GM12874 (cell line): ENCODE results near the gene HERC5.

Source experiments
- TF ChIP-seq, protein P1 (sequence below): IDR thresholded peaks from 2 replicates; pipeline ENCODE4 v1.5.1; 2011; ENCODE audit warnings: low read depth, mild to moderate bottlenecking, control low read depth, low read length, moderate library complexity; ENCODE audit not compliant: insufficient read depth

Gene HERC5

DNA sequence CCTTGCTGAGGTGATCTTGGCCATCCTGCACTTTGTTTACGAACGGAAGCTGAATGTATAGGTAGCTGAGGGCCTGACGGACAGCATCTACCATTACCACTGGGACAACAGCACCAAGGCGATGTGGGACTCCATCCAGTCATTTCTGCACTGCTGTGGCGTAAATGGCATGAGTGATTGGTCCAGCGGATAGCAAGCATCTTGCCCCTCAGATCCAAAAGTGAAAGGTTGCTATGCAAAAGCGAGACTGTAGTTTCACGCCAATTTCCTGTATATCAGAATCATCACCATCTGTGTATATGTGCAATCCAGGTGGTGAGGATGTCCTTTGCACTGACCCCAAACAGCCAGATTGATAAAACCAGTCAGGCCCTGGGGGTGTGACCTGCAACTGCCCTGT lies 70.9 kb downstream of the HERC5 start:
- TF ChIP-seq, protein P1, sequence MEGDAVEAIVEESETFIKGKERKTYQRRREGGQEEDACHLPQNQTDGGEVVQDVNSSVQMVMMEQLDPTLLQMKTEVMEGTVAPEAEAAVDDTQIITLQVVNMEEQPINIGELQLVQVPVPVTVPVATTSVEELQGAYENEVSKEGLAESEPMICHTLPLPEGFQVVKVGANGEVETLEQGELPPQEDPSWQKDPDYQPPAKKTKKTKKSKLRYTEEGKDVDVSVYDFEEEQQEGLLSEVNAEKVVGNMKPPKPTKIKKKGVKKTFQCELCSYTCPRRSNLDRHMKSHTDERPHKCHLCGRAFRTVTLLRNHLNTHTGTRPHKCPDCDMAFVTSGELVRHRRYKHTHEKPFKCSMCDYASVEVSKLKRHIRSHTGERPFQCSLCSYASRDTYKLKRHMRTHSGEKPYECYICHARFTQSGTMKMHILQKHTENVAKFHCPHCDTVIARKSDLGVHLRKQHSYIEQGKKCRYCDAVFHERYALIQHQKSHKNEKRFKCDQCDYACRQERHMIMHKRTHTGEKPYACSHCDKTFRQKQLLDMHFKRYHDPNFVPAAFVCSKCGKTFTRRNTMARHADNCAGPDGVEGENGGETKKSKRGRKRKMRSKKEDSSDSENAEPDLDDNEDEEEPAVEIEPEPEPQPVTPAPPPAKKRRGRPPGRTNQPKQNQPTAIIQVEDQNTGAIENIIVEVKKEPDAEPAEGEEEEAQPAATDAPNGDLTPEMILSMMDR = no peak

DNA sequence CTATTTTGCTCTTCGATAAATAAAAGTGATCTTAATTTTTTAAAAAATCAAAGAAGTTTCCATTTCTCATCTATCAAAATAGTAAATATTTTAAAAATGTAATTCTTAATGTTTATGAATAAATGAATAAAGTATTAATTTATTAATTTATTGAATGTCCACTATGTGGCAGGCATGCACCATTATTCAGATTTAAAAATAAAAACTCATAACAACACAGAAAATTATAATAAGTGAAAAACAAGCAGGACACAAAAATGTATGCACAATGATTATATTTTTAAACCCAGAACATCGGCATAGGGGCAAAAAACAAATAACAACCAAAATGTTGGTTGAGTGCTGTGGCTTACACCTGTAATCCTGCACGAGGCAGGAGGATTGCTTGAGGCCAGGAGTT lies 71.9 kb downstream of the HERC5 start:
- TF ChIP-seq, protein P1 = no peak

DNA sequence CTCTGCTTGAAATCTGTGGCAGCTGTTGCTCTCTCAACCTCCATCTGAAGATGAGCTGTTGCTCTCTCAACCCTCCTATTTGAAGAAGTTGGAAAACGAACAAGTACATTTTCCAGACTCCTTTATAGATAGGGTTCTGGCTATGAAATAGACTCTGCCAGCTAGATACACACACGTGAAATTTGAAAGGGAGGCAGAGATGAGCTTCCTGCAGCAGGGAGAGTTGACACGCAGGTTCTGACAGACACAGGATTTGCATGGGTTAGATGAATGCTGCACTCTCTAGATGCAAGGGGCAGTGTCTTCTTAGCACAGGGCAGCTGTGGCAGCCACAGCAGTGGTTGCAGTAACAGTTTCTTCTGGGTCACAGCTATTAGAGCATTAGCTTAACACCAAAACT lies 74.6 kb downstream of the HERC5 start:
- TF ChIP-seq, protein P1 = no peak

DNA sequence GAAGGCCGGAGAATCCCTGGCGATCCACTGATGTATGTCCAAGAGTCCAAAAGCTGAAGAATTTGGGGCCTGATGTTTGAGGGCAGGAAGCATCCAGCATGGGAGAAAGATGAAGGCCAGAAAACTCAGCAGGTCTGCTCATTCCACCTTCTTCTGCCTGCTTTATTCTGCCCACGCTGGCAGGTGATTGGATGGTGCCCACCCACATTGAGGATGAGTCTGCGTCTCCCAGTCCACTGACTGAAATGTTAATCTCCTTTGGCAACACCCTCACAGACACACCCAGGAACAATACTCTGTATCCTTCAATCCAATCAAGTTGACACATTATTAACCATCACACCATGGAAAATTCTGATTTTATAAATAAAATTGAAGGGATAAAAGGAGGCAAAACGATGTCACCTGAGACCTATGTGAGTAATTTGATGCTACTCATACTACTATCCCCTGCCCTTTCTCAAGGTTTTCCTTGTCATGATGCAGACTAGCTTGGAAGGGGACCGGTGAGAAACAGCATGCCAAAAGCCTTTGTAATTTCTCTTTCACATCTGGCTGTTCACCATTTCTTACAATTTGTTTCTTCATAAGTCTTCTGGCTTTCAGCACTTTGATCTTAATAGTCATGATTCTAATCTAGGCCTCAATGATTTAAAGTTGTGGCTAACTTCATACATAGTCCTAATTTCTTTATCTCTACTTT lies 76.3 kb downstream of the HERC5 start:
- TF ChIP-seq, protein P1 = no peak

DNA sequence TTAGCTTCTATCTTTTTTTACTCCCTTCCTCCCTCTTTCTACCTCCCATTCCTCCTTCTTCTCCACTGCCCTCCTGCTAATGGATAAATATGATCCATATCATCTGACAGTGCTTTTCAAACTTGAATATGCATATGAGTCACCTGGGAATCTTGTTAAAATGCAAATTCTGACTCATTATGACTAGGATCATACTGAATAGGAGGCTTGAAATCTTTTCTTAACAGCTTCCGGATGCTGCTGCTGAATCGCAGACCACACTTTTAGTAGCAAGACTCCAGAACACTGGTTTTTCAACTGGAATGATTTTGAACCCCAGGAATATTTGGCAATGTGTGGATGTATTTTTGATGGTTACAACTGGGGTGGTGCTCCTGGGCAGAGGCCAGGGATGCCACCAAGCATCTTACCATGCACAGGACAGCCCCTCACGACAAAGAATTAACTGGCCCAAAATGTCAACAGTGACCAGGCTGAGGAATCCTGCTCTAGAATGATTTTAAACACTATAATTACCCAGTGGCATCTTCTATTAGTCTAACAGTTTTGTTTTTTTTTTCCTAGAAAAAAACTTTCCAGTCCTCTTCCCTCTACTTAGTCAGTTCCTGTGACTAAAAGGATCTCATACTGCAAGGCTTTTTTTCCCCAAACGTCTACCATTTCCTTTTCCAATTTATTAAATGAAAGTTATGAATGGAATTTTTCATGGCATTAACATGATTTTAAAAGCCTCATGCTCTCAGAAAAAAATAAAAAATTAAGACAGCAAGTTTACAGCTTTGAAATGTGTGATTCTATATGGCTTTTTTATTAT lies 77.2 kb downstream of the HERC5 start:
- TF ChIP-seq, protein P1 = no peak

DNA sequence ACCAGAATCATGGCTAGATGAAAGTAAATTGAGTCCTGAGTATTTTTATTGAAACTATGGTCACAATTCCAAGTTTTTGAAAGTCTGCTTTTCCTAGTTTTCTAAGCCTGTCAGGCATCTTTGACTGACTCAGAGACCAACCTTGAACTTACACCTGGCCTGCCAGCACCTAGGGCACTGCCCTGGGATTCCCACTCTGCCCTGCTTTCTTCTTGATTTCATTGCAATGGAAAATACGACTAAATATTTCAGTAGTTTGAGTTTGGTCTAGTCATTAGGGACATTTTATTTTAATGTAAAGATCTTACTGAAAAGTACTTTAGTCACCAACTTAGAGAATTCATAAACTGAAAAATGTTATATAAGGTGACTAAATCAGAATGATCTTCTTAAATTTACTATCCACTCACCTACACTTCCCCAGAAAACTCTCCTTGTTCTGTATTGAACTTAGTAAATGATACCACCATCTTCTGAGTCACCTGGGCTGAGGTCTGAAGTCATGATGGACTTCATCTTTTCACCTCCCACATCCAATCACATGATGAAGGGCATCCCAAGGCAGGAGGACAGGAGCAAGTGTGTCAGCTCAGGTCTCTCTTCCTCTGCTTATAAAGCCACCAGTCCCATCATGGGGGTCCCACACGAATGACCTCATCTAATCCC lies 78.3 kb downstream of the HERC5 start:
- TF ChIP-seq, protein P1 = no peak

DNA sequence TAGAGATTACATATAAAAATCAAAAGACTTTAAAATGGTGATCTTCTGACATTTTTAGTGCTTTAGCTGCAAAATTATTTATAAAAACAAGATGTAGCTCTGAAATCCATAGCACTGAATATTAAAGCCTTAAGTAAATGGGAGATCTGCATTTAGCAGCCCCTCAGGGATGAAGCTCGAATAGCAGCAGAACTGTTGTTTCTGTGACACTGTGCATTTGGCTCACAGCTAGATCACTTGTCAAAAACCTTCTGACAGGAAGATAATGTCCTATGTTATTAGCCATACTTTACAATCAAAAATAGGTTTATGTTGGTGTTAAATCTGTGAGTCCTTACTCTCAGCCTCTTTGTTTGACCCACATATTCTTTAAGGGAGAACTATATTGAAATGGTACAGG lies 80.8 kb downstream of the HERC5 start:
- TF ChIP-seq, protein P1 = no peak
